ENCODE results near the gene ZMYND8. TPM values are rescaled to one million over a fixed set of nuclear protein-coding genes. Genes with fewer than 3 reads are reported as not detected.
"Not testable (repeated sequence)": the region's sequence is repeated elsewhere in the genome, so short reads cannot be mapped to it uniquely, and the experiment has no call there.

Gene ZMYND8
- total RNA-seq, 1 experiment from 2014 or later, result 11.6 TPM

GRCh38 chr20:47178851-47179250 lies 177.6 kb downstream of the ZMYND8 start:
- ChIA-PET POLR2A (ENCODE audit: unreplicated experiment) (no interaction called here), CTCF (no interaction called here)
- Histone ChIP-seq H3K9me2 (replicated peaks; ENCODE audit: low read length) (no peaks in the 10 kb centered on the region), H3K27ac (ENCODE audit: low read length) (no peak overlapping the region), H3K79me2 (ENCODE audit: low read length) (no peaks in the 10 kb centered on the region), H3F3A (ENCODE audit: low read length, unreplicated experiment) (no peaks in the 10 kb centered on the region), H3K9ac (ENCODE audit: low read length) (no peak overlapping the region), H3K36me3 (ENCODE audit: low read depth, low read length) (no peaks in the 10 kb centered on the region), H3K9me3 (ENCODE audit: low read length) (no peaks in the 10 kb centered on the region), H4K20me1 (ENCODE audit: low read length) (no peaks in the 10 kb centered on the region), H3K4me1 (ENCODE audit: insufficient read depth, low read length) (no peaks in the 10 kb centered on the region), H3K4me2 (ENCODE audit: low read length) (no peak overlapping the region), H3K27me3 (ENCODE audit: low read length) (no peaks in the 10 kb centered on the region), H3K4me3 (ENCODE audit: low read length) (no peak overlapping the region), H2AFZ (ENCODE audit: low read length) (no peak overlapping the region)
- BruUV-seq (replicated peaks), result no TSS peak
- intact Hi-C loops (cut with micrococcal nuclease), result no loop called here
- ATAC-seq (no peak), DNase-seq (no peak)
- no peak for TF ChIP-seq EZH2phosphoT487 (IDR thresholded peaks at IDR 0.05; ENCODE audit: borderline replicate concordance, low read length)
- TF ChIP-seq CTCF (conservative IDR thresholded peaks at IDR 0.05; ENCODE audit: low read depth, low read length), result no peak
- no peak for TF ChIP-seq EZH2 (IDR thresholded peaks at IDR 0.05; ENCODE audit: low read length, unreplicated experiment)

GRCh38 chr20:47178277-47178676 lies 178.2 kb downstream of the ZMYND8 start:
- no peaks in the 10 kb centered on the region for H3K4me1 ChIP-seq (ENCODE audit: insufficient read depth, low read length)
- intact Hi-C loops (cut with micrococcal nuclease), result no loop called here
- DNase-seq (no peak), ATAC-seq (no peak)
- no peaks in the 10 kb centered on the region for H4K20me1 ChIP-seq (ENCODE audit: low read length)
- no peak overlapping the region for H3K4me3 ChIP-seq (ENCODE audit: low read length)
- BruUV-seq (replicated peaks), result no TSS peak
- H2AFZ ChIP-seq (ENCODE audit: low read length), result no peak overlapping the region
- no peaks in the 10 kb centered on the region for H3K27me3 ChIP-seq (ENCODE audit: low read length)
- TF ChIP-seq CTCF (conservative IDR thresholded peaks at IDR 0.05; ENCODE audit: low read depth, low read length) (no peak), EZH2 (IDR thresholded peaks at IDR 0.05; ENCODE audit: low read length, unreplicated experiment) (no peak), EZH2phosphoT487 (IDR thresholded peaks at IDR 0.05; ENCODE audit: borderline replicate concordance, low read length) (no peak)
- H3K27ac ChIP-seq (ENCODE audit: low read length), result no peak overlapping the region
- no peak overlapping the region for H3K9ac ChIP-seq (ENCODE audit: low read length)
- H3K9me3 ChIP-seq (ENCODE audit: low read length), result no peaks in the 10 kb centered on the region
- ChIA-PET CTCF (no interaction called here), POLR2A (ENCODE audit: unreplicated experiment) (no interaction called here)
- H3K4me2 ChIP-seq (ENCODE audit: low read length), result no peak overlapping the region
- H3K36me3 ChIP-seq (ENCODE audit: low read depth, low read length), result no peaks in the 10 kb centered on the region
- no peaks in the 10 kb centered on the region for H3F3A ChIP-seq (ENCODE audit: low read length, unreplicated experiment)
- H3K79me2 ChIP-seq (ENCODE audit: low read length), result no peaks in the 10 kb centered on the region
- H3K9me2 ChIP-seq (replicated peaks; ENCODE audit: low read length), result no peaks in the 10 kb centered on the region

GRCh38 chr20:47176217-47176616 lies 180.3 kb downstream of the ZMYND8 start:
- ATAC-seq; H3F3A ChIP-seq (ENCODE audit: low read length, unreplicated experiment); CTCF ChIA-PET: not testable (repeated sequence)

More at GRCh38 chr20:47176217-47176616, 180.3 kb downstream of the ZMYND8 start:
- H3K9me3 ChIP-seq (ENCODE audit: low read length); H3K4me3 ChIP-seq (ENCODE audit: low read length); H2AFZ ChIP-seq (ENCODE audit: low read length); H3K4me1 ChIP-seq (ENCODE audit: insufficient read depth, low read length); H3K36me3 ChIP-seq (ENCODE audit: low read depth, low read length); BruUV-seq (replicated peaks); intact Hi-C loops (cut with micrococcal nuclease); H3K27ac ChIP-seq (ENCODE audit: low read length); POLR2A ChIA-PET (ENCODE audit: unreplicated experiment); H3K9ac ChIP-seq (ENCODE audit: low read length); H3K4me2 ChIP-seq (ENCODE audit: low read length); H3K9me2 ChIP-seq (replicated peaks; ENCODE audit: low read length); H3K79me2 ChIP-seq (ENCODE audit: low read length); H4K20me1 ChIP-seq (ENCODE audit: low read length); H3K27me3 ChIP-seq (ENCODE audit: low read length); DNase-seq: not testable (repeated sequence)
